Neuronal stem cell (in vitro differentiated cells): ENCODE results near the gene C20orf173.

ENCODE experiments used
- DNase-seq: peaks from one replicate; pipeline ENCODE4 v3.0.0-alpha.2; 2013; ENCODE audit warnings: low spot score
- H2AFZ ChIP-seq: one replicate; pipeline ENCODE4 v1.6.1; 2013; ENCODE audit warnings: mild to moderate bottlenecking, low read length, inconsistent platforms
- H2AK5ac ChIP-seq: 2 replicates; pipeline ENCODE4 v1.6.1; 2013; ENCODE audit warnings: low read depth, mild to moderate bottlenecking, inconsistent platforms, low read length, moderate library complexity, mixed read lengths
- H2BK120ac ChIP-seq: 2 replicates; pipeline ENCODE4 v1.6.1; 2013; ENCODE audit warnings: low read depth, mild to moderate bottlenecking, inconsistent platforms, low read length, moderate library complexity, mixed read lengths
- H2BK12ac ChIP-seq: one replicate; pipeline ENCODE4 v1.6.1; 2013; ENCODE audit warnings: low read length, inconsistent platforms
- H2BK15ac ChIP-seq: 2 replicates; pipeline ENCODE4 v1.6.1; 2013; ENCODE audit warnings: mild to moderate bottlenecking, low read length, inconsistent platforms, mixed read lengths
- H2BK5ac ChIP-seq: one replicate; pipeline ENCODE4 v1.6.1; 2013; ENCODE audit warnings: inconsistent platforms, mild to moderate bottlenecking, low read length, moderate library complexity
- H3K14ac ChIP-seq: one replicate; pipeline ENCODE4 v1.6.1; 2013; ENCODE audit warnings: low read length, inconsistent platforms
- H3K18ac ChIP-seq: 2 replicates; pipeline ENCODE4 v1.6.1; 2013; ENCODE audit warnings: low read length, inconsistent platforms
- H3K23ac ChIP-seq: 2 replicates; pipeline ENCODE4 v1.6.1; 2013; ENCODE audit warnings: low read depth, mild to moderate bottlenecking, mixed read lengths, low read length, inconsistent platforms; ENCODE audit not compliant: poor library complexity
- H3K27ac ChIP-seq: replicated peaks from 3 replicates; pipeline ENCODE4 v1.5.1; 2013; ENCODE audit warnings: low read length, inconsistent platforms
- H3K27me3 ChIP-seq, 3 experiments: 2 replicates each; pipeline ENCODE4 v1.6.1; 2013; ENCODE audit warnings: low read length in 3 of 3, mild to moderate bottlenecking in 2 of 3, inconsistent platforms in 1 of 3, low read depth in 1 of 3, mixed read lengths in 1 of 3, moderate library complexity in 1 of 3; ENCODE audit not compliant: control insufficient read depth in 3 of 3, insufficient read depth in 3 of 3
- H3K36me3 ChIP-seq, 2 donors: replicated peaks in 1 of 2; 2 replicates each; pipeline ENCODE4 v1.6.1; 2013; ENCODE audit warnings: low read length in 2 of 2; ENCODE audit not compliant: control insufficient read depth in 2 of 2, insufficient read depth in 2 of 2
- H3K4ac ChIP-seq: 2 replicates; pipeline ENCODE4 v1.6.1; 2013; ENCODE audit warnings: inconsistent platforms, mild to moderate bottlenecking, low read length, moderate library complexity
- H3K4me1 ChIP-seq, 2 donors: 1 replicate in 1 of 2; 2 replicates in 1 of 2; pipeline ENCODE4 v1.6.1; 2013; ENCODE audit warnings: low read length in 2 of 2, low read depth in 1 of 2; ENCODE audit not compliant: control insufficient read depth in 2 of 2, insufficient read depth in 1 of 2
- H3K4me2 ChIP-seq: one replicate; pipeline ENCODE4 v1.6.1; 2013; ENCODE audit warnings: mild to moderate bottlenecking, low read length, inconsistent platforms; ENCODE audit not compliant: insufficient read depth, poor library complexity, severe bottlenecking
- H3K4me3 ChIP-seq, 2 donors: 2 replicates each; pipeline ENCODE4 v1.5.1; 2013; ENCODE audit warnings: low read length in 2 of 2, mild to moderate bottlenecking in 2 of 2, inconsistent platforms in 1 of 2, moderate library complexity in 1 of 2
- H3K79me1 ChIP-seq: one replicate; pipeline ENCODE4 v1.6.1; 2013; ENCODE audit warnings: low read depth, mild to moderate bottlenecking, inconsistent platforms, low read length, moderate library complexity
- H3K9ac ChIP-seq: one replicate; pipeline ENCODE4 v1.6.1; 2013; ENCODE audit warnings: mild to moderate bottlenecking, low read depth, low read length, inconsistent platforms; ENCODE audit not compliant: poor library complexity
- H3K9me3 ChIP-seq, 2 donors: replicated peaks in 1 of 2; 2 replicates each; pipeline versions ENCODE3 to v1.6.1; 2013; ENCODE audit warnings: low read length in 2 of 2, mild to moderate bottlenecking in 2 of 2, inconsistent platforms in 1 of 2, low read depth in 1 of 2, mixed read lengths in 1 of 2, moderate library complexity in 1 of 2; ENCODE audit not compliant: control insufficient read depth in 2 of 2, insufficient read depth in 1 of 2
- H4K8ac ChIP-seq: one replicate; pipeline ENCODE4 v1.6.1; 2013; ENCODE audit warnings: low read depth, mild to moderate bottlenecking, inconsistent platforms, low read length, moderate library complexity
- H4K91ac ChIP-seq: one replicate; pipeline ENCODE4 v1.6.1; 2013; ENCODE audit warnings: low read length, low read depth, mild to moderate bottlenecking, inconsistent platforms; ENCODE audit not compliant: poor library complexity
- WGBS, 2 donors: extraction: QIAGEN DNeasy Blood & Tissue Kit; methylation state at CpG; one replicate each; pipeline ENCODE4 v1.1.7; 2013; ENCODE audit warnings: missing lambda C conversion rate in 2 of 2, mixed read lengths in 1 of 2; ENCODE audit not compliant: insufficient read length in 2 of 2, insufficient replicate concordance in 1 of 2; ENCODE audit errors: extremely low coverage in 2 of 2; 5-methylcytosine and 5-hydroxymethylcytosine counted together

The C20orf173 gene

DNA sequence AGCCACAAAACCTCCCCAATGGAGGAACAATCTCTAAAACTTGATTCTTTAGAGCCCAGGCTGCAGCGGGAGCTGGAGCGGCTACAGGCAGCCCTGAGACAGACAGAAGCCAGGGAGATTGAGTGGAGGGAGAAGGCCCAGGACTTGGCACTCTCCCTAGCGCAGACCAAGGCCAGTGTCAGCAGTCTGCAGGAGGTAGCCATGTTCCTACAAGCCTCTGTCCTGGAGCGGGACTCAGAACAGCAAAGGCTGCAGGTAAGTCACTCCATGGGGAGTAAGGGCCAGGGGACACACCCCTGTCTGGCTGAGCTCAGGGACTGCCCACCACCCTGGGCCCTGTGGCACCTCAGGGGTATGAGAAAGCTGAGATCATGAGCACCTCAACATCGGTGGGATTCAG is 24.7 kb downstream of the C20orf173 start:
- H2BK15ac ChIP-seq = no peak overlapping the region
- H3K4ac ChIP-seq = no peak overlapping the region
- no peak overlapping the region for H2BK5ac ChIP-seq
- no peak overlapping the region for H4K91ac ChIP-seq
- no peak overlapping the region for H2AK5ac ChIP-seq
- no peak overlapping the region for H3K4me2 ChIP-seq
- H4K8ac ChIP-seq = no peak overlapping the region
- no peak overlapping the region for H3K23ac ChIP-seq
- no peaks in the 10 kb centered on the region for H3K9me3 ChIP-seq
- WGBS, 2 donors = no CpG with 5 or more reads among the region's 5 CpGs
- no peak overlapping the region for H3K9ac ChIP-seq
- H2AFZ ChIP-seq = no peak overlapping the region
- no peak overlapping the region for H3K14ac ChIP-seq
- no peak overlapping the region for H3K18ac ChIP-seq
- H3K4me1 ChIP-seq = no peaks in the 10 kb centered on the region
- H3K27ac ChIP-seq = no peak overlapping the region
- H2BK120ac ChIP-seq = no peak overlapping the region
- peaks cover 54 to 97% of the 10 kb centered on the region in 2 donors for H3K36me3 ChIP-seq
- H2BK12ac ChIP-seq = no peak overlapping the region
- H3K27me3 ChIP-seq = no peaks in the 10 kb centered on the region
- H3K79me1 ChIP-seq = no peaks in the 10 kb centered on the region
- H3K4me3 ChIP-seq = no peak overlapping the region
- no peak for DNase-seq

DNA sequence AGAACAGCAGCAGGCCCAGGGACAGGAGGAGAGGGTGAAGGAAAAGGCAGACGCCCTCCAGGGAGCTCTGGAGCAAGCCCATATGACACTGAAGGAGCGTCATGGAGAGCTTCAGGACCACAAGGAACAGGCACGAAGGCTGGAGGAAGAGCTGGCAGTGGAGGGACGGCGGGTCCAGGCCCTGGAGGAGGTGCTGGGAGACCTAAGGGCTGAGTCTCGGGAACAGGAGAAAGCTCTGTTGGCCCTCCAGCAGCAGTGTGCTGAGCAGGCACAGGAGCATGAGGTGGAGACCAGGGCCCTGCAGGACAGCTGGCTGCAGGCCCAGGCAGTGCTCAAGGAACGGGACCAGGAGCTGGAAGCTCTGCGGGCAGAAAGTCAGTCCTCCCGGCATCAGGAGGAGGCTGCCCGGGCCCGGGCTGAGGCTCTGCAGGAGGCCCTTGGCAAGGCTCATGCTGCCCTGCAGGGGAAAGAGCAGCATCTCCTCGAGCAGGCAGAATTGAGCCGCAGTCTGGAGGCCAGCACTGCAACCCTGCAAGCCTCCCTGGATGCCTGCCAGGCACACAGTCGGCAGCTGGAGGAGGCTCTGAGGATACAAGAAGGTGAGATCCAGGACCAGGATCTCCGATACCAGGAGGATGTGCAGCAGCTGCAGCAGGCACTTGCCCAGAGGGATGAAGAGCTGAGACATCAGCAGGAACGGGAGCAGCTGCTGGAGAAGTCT is 25.5 kb downstream of the C20orf173 start:
- Histone ChIP-seq H4K91ac (peak overlapping the region; percentile 15), H3K14ac (no peak overlapping the region), H2AK5ac (no peak overlapping the region), H2BK15ac (no peak overlapping the region), H3K4me3 (no peak overlapping the region), H2BK5ac (no peak overlapping the region), H4K8ac (no peak overlapping the region), H3K4me1 (no peaks in the 10 kb centered on the region), H3K9me3 (no peaks in the 10 kb centered on the region), H2BK120ac (no peak overlapping the region), H3K27ac (no peak overlapping the region), H3K4ac (no peak overlapping the region), H3K18ac (no peak overlapping the region), H2AFZ (no peak overlapping the region), H3K36me3 (peaks cover 55 to 96% of the 10 kb centered on the region in 2 donors), H3K23ac (no peak overlapping the region), H3K79me1 (no peaks in the 10 kb centered on the region), H3K27me3 (no peaks in the 10 kb centered on the region), H3K9ac (no peak overlapping the region), H3K4me2 (no peak overlapping the region), H2BK12ac (no peak overlapping the region)
- no peak for DNase-seq
- no CpG with 5 or more reads among the region's 16 CpGs for WGBS, 2 donors

DNA sequence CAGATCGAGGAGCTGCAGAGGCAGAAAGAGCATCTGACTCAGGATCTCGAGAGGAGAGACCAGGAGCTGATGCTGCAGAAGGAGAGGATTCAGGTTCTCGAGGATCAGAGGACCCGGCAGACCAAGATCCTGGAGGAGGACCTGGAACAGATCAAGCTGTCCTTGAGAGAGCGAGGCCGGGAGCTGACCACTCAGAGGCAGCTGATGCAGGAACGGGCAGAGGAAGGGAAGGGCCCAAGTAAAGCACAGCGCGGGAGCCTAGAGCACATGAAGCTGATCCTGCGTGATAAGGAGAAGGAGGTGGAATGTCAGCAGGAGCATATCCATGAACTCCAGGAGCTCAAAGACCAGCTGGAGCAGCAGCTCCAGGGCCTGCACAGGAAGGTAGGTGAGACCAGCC is 26.2 kb downstream of the C20orf173 start:
- no peak overlapping the region for H3K27ac ChIP-seq

DNA sequence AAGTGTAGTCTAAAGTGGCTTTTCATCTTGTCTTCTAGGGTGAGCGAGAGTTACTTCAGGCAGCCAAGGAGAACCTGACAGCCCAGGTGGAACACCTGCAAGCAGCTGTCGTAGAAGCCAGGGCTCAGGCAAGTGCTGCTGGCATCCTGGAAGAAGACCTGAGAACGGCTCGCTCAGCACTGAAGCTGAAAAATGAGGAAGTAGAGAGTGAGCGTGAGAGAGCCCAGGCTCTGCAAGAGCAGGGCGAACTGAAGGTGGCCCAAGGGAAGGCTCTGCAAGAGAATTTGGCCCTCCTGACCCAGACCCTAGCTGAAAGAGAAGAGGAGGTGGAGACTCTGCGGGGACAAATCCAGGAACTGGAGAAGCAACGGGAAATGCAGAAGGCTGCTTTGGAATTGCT is 27.1 kb downstream of the C20orf173 start:
- Histone ChIP-seq H3K4me2 (no peak overlapping the region), H3K4me3 (no peak overlapping the region), H2AK5ac (no peak overlapping the region), H3K27me3 (no peaks in the 10 kb centered on the region), H2AFZ (no peak overlapping the region), H2BK120ac (no peak overlapping the region), H4K8ac (no peak overlapping the region), H3K36me3 (peaks cover 59 to 97% of the 10 kb centered on the region in 2 donors), H3K14ac (no peak overlapping the region), H3K23ac (no peak overlapping the region), H3K4ac (no peak overlapping the region), H3K18ac (no peak overlapping the region), H2BK15ac (no peak overlapping the region), H2BK5ac (no peak overlapping the region), H3K79me1 (no peaks in the 10 kb centered on the region), H3K4me1 (no peaks in the 10 kb centered on the region), H3K27ac (no peak overlapping the region), H3K9ac (no peak overlapping the region), H4K91ac (no peak overlapping the region), H2BK12ac (no peak overlapping the region), H3K9me3 (no peaks in the 10 kb centered on the region)
- no CpG with 5 or more reads among the region's 8 CpGs for WGBS, 2 donors
- DNase-seq = no peak

More for the DNA sequence above, 26.2 kb downstream of the C20orf173 start:
- no peak overlapping the region for H3K14ac ChIP-seq
- H2BK120ac ChIP-seq = no peak overlapping the region
- H3K23ac ChIP-seq = no peak overlapping the region
- H2BK12ac ChIP-seq = no peak overlapping the region
- H2AFZ ChIP-seq = no peak overlapping the region
- H3K4me1 ChIP-seq = no peaks in the 10 kb centered on the region
- no peak overlapping the region for H3K4ac ChIP-seq
- H3K36me3 ChIP-seq = peaks cover 56 to 96% of the 10 kb centered on the region in 2 donors
- no peak for DNase-seq
- no peak overlapping the region for H2BK15ac ChIP-seq
- no peaks in the 10 kb centered on the region for H3K79me1 ChIP-seq
- H3K27me3 ChIP-seq = no peaks in the 10 kb centered on the region
- H3K9ac ChIP-seq = no peak overlapping the region
- no peak overlapping the region for H2AK5ac ChIP-seq
- WGBS, 2 donors = no CpG with 5 or more reads among the region's 10 CpGs
- no peak overlapping the region for H4K91ac ChIP-seq
- H3K18ac ChIP-seq = no peak overlapping the region
- no peaks in the 10 kb centered on the region for H3K9me3 ChIP-seq
- no peak overlapping the region for H3K4me2 ChIP-seq
- H2BK5ac ChIP-seq = no peak overlapping the region
- H4K8ac ChIP-seq = no peak overlapping the region
- no peak overlapping the region for H3K4me3 ChIP-seq
